A549 (cell line): Measurements from ENCODE around the gene KANSL3. TPM values are rescaled to one million over a fixed set of nuclear protein-coding genes. Genes with fewer than 3 reads are reported as not detected.

Experiments
- ATAC-seq, 2 experiments: fragments of 200-7000 bp in 1 of 2; fragments of >200 bp in 1 of 2; cut with Nextera tagmentation in 1 of 2; cut with Tn5 transposase in 1 of 2; 3 replicates each; pipeline versions ENCODE4 v1.8.0 to v1.9.1; 2018 to 2020; ENCODE audit warnings: mild to moderate bottlenecking in 1 of 2, moderate library complexity in 1 of 2
- CTCF ChIA-PET: fragments of 300-600 bp; sonication (Branson Sonifier 250); formaldehyde crosslinking; extraction: SDS; loops from one replicate; lab custom pipeline; 2021; ENCODE audit warnings: antibody characterized with exemption, inconsistent platforms; lab: Yijun Ruan, JAX
- POLR2A ChIA-PET: fragments of 350-600 bp; formaldehyde crosslinking; extraction: SDS; loops from one replicate; lab custom pipeline; 2021; ENCODE audit warnings: antibody characterized with exemption, inconsistent platforms; lab: Yijun Ruan, JAX
- DNase-seq, 2 experiments: peaks; one replicate each; pipeline versions ENCODE4 v3.0.0 to v3.0.0-alpha.2; 2011 to 2016; ENCODE audit warnings: low read depth in 1 of 2, low spot score in 1 of 2
- FAIRE-seq: peaks from 2 replicates; lab custom pipeline; 2011; peaks lifted over from hg19 to GRCh38; lab: Jason Lieb, UNC
- H3K27ac ChIP-seq, 2 experiments: fragments of >200 bp; sonication (Bioruptor Twin); formaldehyde crosslinking; 3 replicates each; pipeline ENCODE4 v1.5.1; 2016 to 2017
- H3K4me1 ChIP-seq: fragments of >200 bp; sonication (Bioruptor Twin); formaldehyde crosslinking; 3 replicates; pipeline ENCODE4 v1.6.1; 2016
- H3K4me2 ChIP-seq: fragments of >200 bp; sonication (Bioruptor Twin); formaldehyde crosslinking; 3 replicates; pipeline ENCODE4 v1.6.1; 2016
- H3K4me3 ChIP-seq: fragments of >200 bp; sonication (Bioruptor Twin); formaldehyde crosslinking; 3 replicates; pipeline ENCODE4 v1.5.1; 2016
- H3K9me3 ChIP-seq: fragments of >200 bp; sonication (Bioruptor Twin); formaldehyde crosslinking; 3 replicates; pipeline ENCODE4 v1.6.1; 2016
- ATOH8 ChIP-seq: fragments of 250-450 bp; sonication (Bioruptor Pico); IDR thresholded peaks from 2 replicates; pipeline ENCODE4 v1.5.0; 2020; ENCODE audit warnings: low read depth, mild to moderate bottlenecking, moderate library complexity
- BHLHE40 ChIP-seq: IDR thresholded peaks from 2 replicates; pipeline ENCODE4 v1.6.1; 2012; ENCODE audit warnings: low read depth, low read length, inconsistent platforms
- CBX2 ChIP-seq: fragments of 200-600 bp; sonication (generic); IDR thresholded peaks from 2 replicates; pipeline ENCODE4 v1.6.1; 2016; ENCODE audit warnings: low read depth, mild to moderate bottlenecking, borderline replicate concordance
- CEBPB ChIP-seq, 2 experiments: fragments of >200 bp in 1 of 2; sonication (Bioruptor Twin) in 1 of 2; formaldehyde crosslinking in 1 of 2; IDR thresholded peaks; 2 replicates each; pipeline ENCODE4 v1.6.1; 2012 to 2016
- CHD4 ChIP-seq: fragments of 200-600 bp; sonication (generic); IDR thresholded peaks from 2 replicates; pipeline ENCODE4 v1.6.1; 2016; ENCODE audit warnings: antibody characterized with exemption, mild to moderate bottlenecking, borderline replicate concordance
- FOSL2 ChIP-seq, 2 experiments: fragments of 450-650 bp in 1 of 2; fragments of >200 bp in 1 of 2; sonication (Bioruptor Twin) in 1 of 2; formaldehyde crosslinking; IDR thresholded peaks; 2 replicates each; pipeline versions ENCODE4 v1.5.0 to v1.6.1; 2016 to 2020; ENCODE audit warnings: mild to moderate bottlenecking in 1 of 2, moderate library complexity in 1 of 2
- FOXS1 ChIP-seq: fragments of 250-450 bp; sonication (Bioruptor Pico); IDR thresholded peaks from 2 replicates; pipeline ENCODE4 v1.5.0; 2020; ENCODE audit warnings: mild to moderate bottlenecking, moderate library complexity
- HDAC2 ChIP-seq: fragments of 200-600 bp; sonication (generic); IDR thresholded peaks from 2 replicates; pipeline ENCODE4 v1.6.1; 2016
- HOXA7 ChIP-seq: fragments of 250-450 bp; sonication (Bioruptor Pico); IDR thresholded peaks from 2 replicates; pipeline ENCODE4 v1.5.0; 2020; ENCODE audit warnings: mild to moderate bottlenecking, moderate library complexity
- HOXB13 ChIP-seq: fragments of 250-450 bp; sonication (Bioruptor Pico); IDR thresholded peaks from 2 replicates; pipeline ENCODE4 v1.5.0; 2020; ENCODE audit warnings: low read depth, mild to moderate bottlenecking, moderate library complexity
- HOXB5 ChIP-seq: fragments of 250-450 bp; sonication (Bioruptor Pico); IDR thresholded peaks from 2 replicates; pipeline ENCODE4 v1.5.0; 2020; ENCODE audit warnings: mild to moderate bottlenecking, moderate library complexity
- JUN ChIP-seq, 2 experiments: fragments of >200 bp; sonication (Bioruptor Twin); formaldehyde crosslinking; IDR thresholded peaks; 2 replicates in 1 of 2; 3 replicates in 1 of 2; pipeline ENCODE4 v1.6.1; 2016 to 2017
- MAX ChIP-seq: IDR thresholded peaks from 2 replicates; pipeline ENCODE4 v1.6.1; 2012
- MAZ ChIP-seq: fragments of 150-350 bp; IDR thresholded peaks from 2 replicates; pipeline ENCODE4 v1.6.1; 2014; ENCODE audit warnings: antibody characterized with exemption, low read depth, low read length, borderline replicate concordance
- MYC ChIP-seq: IDR thresholded peaks from 2 replicates; pipeline ENCODE4 v1.6.1; 2012; ENCODE audit warnings: mild to moderate bottlenecking, inconsistent platforms, low read length, improper control_type of control experiment, borderline replicate concordance
- NPAS2 ChIP-seq: fragments of 250-450 bp; sonication (Bioruptor Pico); IDR thresholded peaks from 2 replicates; pipeline ENCODE4 v1.8.0; 2022; ENCODE audit warnings: mild to moderate bottlenecking, moderate library complexity, borderline replicate concordance
- PHF8 ChIP-seq: fragments of 200-600 bp; sonication (generic); IDR thresholded peaks from 2 replicates; pipeline ENCODE4 v1.6.1; 2016; ENCODE audit warnings: low read depth, mild to moderate bottlenecking, antibody characterized with exemption, moderate library complexity, borderline replicate concordance
- POLR2A ChIP-seq: IDR thresholded peaks from 2 replicates; pipeline ENCODE4 v1.6.1; 2012; ENCODE audit warnings: mild to moderate bottlenecking, low read length
- RAD21 ChIP-seq, 2 experiments: fragments of >200 bp in 1 of 2; sonication (Bioruptor Twin) in 1 of 2; formaldehyde crosslinking in 1 of 2; IDR thresholded peaks in 1 of 2; conservative IDR thresholded peaks in 1 of 2; 2 replicates in 1 of 2; 3 replicates in 1 of 2; pipeline ENCODE4 v1.6.1; 2012 to 2018; ENCODE audit warnings: inconsistent platforms in 1 of 2
- RARB ChIP-seq: fragments of 250-450 bp; sonication (Bioruptor Pico); IDR thresholded peaks from 2 replicates; pipeline ENCODE4 v1.8.0; 2021; ENCODE audit warnings: mild to moderate bottlenecking, moderate library complexity
- RCOR1 ChIP-seq: fragments of 150-350 bp; IDR thresholded peaks from 2 replicates; pipeline ENCODE4 v1.6.1; 2014; ENCODE audit warnings: antibody characterized with exemption, low read length, low read depth
- REST ChIP-seq: fragments of 200-600 bp; sonication (generic); IDR thresholded peaks from 2 replicates; pipeline ENCODE4 v1.6.1; 2016; ENCODE audit warnings: antibody characterized with exemption, mild to moderate bottlenecking, moderate library complexity
- RFX5 ChIP-seq: fragments of 450-650 bp; IDR thresholded peaks from 2 replicates; pipeline ENCODE4 v1.7.1; 2014; ENCODE audit warnings: antibody characterized with exemption, mild to moderate bottlenecking, moderate library complexity
- RNF2 ChIP-seq: fragments of 200-600 bp; sonication (generic); IDR thresholded peaks from 2 replicates; pipeline ENCODE4 v1.6.1; 2016; ENCODE audit warnings: low read depth, mild to moderate bottlenecking, antibody characterized with exemption, moderate library complexity, borderline replicate concordance
- SREBF2 ChIP-seq: fragments of 450-650 bp; IDR thresholded peaks from 2 replicates; pipeline ENCODE4 v1.6.1; 2014; ENCODE audit warnings: mild to moderate bottlenecking, moderate library complexity
- TFCP2L1 ChIP-seq: fragments of 250-450 bp; sonication (Bioruptor Pico); IDR thresholded peaks from 2 replicates; pipeline ENCODE4 v1.5.0; 2021; ENCODE audit warnings: mild to moderate bottlenecking
- ZC3H11A ChIP-seq: fragments of 450-650 bp; IDR thresholded peaks from 2 replicates; pipeline ENCODE4 v1.6.1; 2014; ENCODE audit warnings: antibody characterized with exemption, mild to moderate bottlenecking
- WGBS: methylation state at CpG from one replicate; pipeline ENCODE4 v1.1.6; 2017; ENCODE audit errors: missing lambda C conversion rate; 5-methylcytosine and 5-hydroxymethylcytosine counted together
- polyA plus RNA-seq, 4 experiments: library from polyadenylated mRNA; depleted of rRNA in 3 of 4; stranded (reverse); fragments of >200 nt; fragmentation: RNase III in 1 of 4; extraction: RNeasy Plus Mini Kit Qiagen cat#74134 plus additional on column Dnase treatment in 1 of 4; gene quantifications; 2 replicates in 3 of 4; 3 replicates in 1 of 4; pipeline ENCODE4 v1.2.3, GENCODE V29; 2011 to 2017

Gene KANSL3
- polyA plus RNA-seq, 2 of the 4 experiments (the other 2 are of a cell fraction): 23.0 to 25.2 TPM

GRCh38 chr2:96625571-96626552, 12.2 kb downstream of the KANSL3 start:
- Histone ChIP-seq H3K4me3 (no peak overlapping the region), H3K4me2 (peak overlapping the region; percentile 2; the same call in 1 of the 3 replicates), H3K27ac (no peak overlapping the region), H3K9me3 (no peaks in the 10 kb centered on the region), H3K4me1 (peaks cover 17% of the 10 kb centered on the region)
- CTCF ChIA-PET: interaction anchor here (0.6 to 2.0 kb wide), 8 partner anchors 26 to 135 kb away, joined by 3 to 8 read pairs (median 5); partner anchors contain the start of gene CNNM4
- DNase-seq (no peak), ATAC-seq (no peak), FAIRE-seq (no peak)
- TF ChIP-seq HOXB5 (CRISPR knock-in tag) (no peak), CHD4 (no peak), NPAS2 (CRISPR knock-in tag) (no peak), FOXS1 (CRISPR knock-in tag) (no peak), PHF8 (no peak), RFX5 (no peak), ATOH8 (no peak), MYC (no peak), MAX (no peak)
- 69% methylated on average over 5 of the region's 5 CpGs for WGBS
- POLR2A ChIA-PET: interaction anchor here (4.0 kb wide), 1 partner anchor 12 kb away, joined by 24 read pairs; the partner anchor contains the start of gene KANSL3

- no peak for DNase-seq
- Histone ChIP-seq H3K4me3 (no peak overlapping the region), H3K27ac (no peak overlapping the region), H3K4me1 (peaks cover 16% of the 10 kb centered on the region), H3K4me2 (no peak overlapping the region), H3K9me3 (no peaks in the 10 kb centered on the region)
- TF ChIP-seq RARB (CRISPR knock-in tag): no peak
- no peak for TF ChIP-seq FOSL2 (IDR thresholded peaks at IDR 0.05)
- no peak for TF ChIP-seq FOSL2 (CRISPR knock-in tag; IDR thresholded peaks at IDR 0.05)
- no peak for TF ChIP-seq MAZ
- no peak for TF ChIP-seq HOXA7 (CRISPR knock-in tag)
- no peak for TF ChIP-seq MAX
- TF ChIP-seq RAD21 (conservative IDR thresholded peaks at IDR 0.05 in 1 of 2, IDR thresholded peaks at IDR 0.05 in 1 of 2): no peak
- TF ChIP-seq HOXB5 (CRISPR knock-in tag): no peak
- TF ChIP-seq BHLHE40: no peak
- no peak for TF ChIP-seq FOXS1 (CRISPR knock-in tag)
- no peak for TF ChIP-seq PHF8
- no peak for TF ChIP-seq CBX2
- 89% methylated on average over 3 of the region's 3 CpGs for WGBS
- CTCF ChIA-PET: interaction anchor here (1.1 kb wide), 1 partner anchor 22 kb away, joined by 3 read pairs; no protein-coding TSS in a partner anchor
- POLR2A ChIA-PET: no interaction called here
- no peak for ATAC-seq
- no peak for FAIRE-seq
These were observed 15.0 kb downstream of the KANSL3 start for GRCh38 chr2:96623116-96623515.

- Histone ChIP-seq H3K4me2 (no peak overlapping the region), H3K9me3 (no peaks in the 10 kb centered on the region), H3K4me3 (no peak overlapping the region), H3K4me1 (peaks cover 17% of the 10 kb centered on the region), H3K27ac (no peak overlapping the region)
- no peak for DNase-seq
- 97% methylated on average over 3 of the region's 3 CpGs for WGBS
- ChIA-PET POLR2A (no interaction called here), CTCF (interaction anchor here (1.2 kb wide), 1 partner anchor 85 kb away, joined by 4 read pairs; no protein-coding TSS in a partner anchor)
- FAIRE-seq: no peak
- ATAC-seq: peak in 1 of 2 experiments; percentile 24; a peak in 2 of 6 replicates
- TF ChIP-seq CHD4 (no peak), CEBPB (IDR thresholded peaks at IDR 0.05) (no peak), JUN (IDR thresholded peaks at IDR 0.05) (no peak), SREBF2 (no peak), RCOR1 (no peak), HDAC2 (no peak), TFCP2L1 (CRISPR knock-in tag) (no peak), ZC3H11A (no peak), REST (no peak), PHF8 (no peak), HOXB13 (CRISPR knock-in tag) (no peak), MYC (no peak), POLR2A (no peak), RNF2 (no peak)
These were observed 15.6 kb downstream of the KANSL3 start for GRCh38 chr2:96622544-96622943.
